Measurements from ENCODE around the gene C13orf46. TPM values are rescaled to one million over a fixed set of nuclear protein-coding genes. Genes with fewer than 3 reads are reported as not detected.

C13orf46 gene
- total RNA-seq, 1 donor from 2014 or later, result 0.69 TPM

DNA sequence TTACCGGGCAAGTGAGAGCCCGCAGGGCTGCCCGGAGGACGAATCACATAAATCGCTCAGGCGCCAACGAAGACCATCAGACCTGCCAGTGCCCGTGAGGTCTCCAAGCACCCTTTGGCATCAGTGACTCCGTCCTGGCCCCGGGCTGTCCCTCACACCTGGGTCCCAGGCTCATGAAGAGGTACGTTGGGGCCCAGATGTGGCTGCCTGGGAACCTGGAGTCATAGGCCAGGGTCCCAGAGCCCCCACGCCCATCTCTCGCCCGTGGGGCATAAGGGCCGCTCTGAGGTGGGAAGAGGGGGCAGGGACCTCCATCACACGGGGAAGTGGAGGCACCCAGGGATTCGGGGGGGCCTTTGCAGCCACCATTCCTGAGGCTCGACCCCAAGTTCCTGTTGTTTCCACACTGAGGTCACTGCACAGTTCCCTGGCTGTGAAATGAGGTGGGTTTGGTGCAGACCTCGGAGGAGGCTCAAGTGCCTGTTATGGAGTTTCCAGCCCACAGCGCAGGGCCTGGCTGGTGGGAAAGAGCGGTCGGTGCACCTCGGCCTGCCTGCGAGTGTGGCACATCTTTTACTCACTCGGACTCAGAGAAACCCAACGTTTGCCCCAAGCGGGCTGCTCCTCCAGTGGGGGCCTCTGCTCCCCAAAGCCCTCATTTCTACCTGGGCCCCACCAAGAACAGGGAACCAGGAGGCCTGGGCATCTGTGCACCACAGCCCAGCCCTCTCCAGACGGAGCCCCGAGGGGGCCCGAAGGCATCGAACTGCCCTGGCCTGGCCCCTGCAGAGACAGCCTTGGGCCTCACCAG is 35.9 kb upstream of the C13orf46 start:
- ChIA-PET CTCF (no interaction called here), POLR2A (no interaction called here)
- no peak for ATAC-seq (ENCODE audit: low read depth)
- intact Hi-C loops (cut with micrococcal nuclease), result no loop called here
- Mint-ChIP-seq H3K4me1 (no peaks in the 10 kb centered on the region), H3K9me3 (no peaks in the 10 kb centered on the region), H3K27me3 (no peaks in the 10 kb centered on the region), H3K27ac (no peak overlapping the region), H3K4me3 (no peak overlapping the region), H3K36me3 (ENCODE audit: low read depth) (peaks cover 21% of the 10 kb centered on the region)
- DNase-seq, result no peak
- TF ChIP-seq, protein P1, sequence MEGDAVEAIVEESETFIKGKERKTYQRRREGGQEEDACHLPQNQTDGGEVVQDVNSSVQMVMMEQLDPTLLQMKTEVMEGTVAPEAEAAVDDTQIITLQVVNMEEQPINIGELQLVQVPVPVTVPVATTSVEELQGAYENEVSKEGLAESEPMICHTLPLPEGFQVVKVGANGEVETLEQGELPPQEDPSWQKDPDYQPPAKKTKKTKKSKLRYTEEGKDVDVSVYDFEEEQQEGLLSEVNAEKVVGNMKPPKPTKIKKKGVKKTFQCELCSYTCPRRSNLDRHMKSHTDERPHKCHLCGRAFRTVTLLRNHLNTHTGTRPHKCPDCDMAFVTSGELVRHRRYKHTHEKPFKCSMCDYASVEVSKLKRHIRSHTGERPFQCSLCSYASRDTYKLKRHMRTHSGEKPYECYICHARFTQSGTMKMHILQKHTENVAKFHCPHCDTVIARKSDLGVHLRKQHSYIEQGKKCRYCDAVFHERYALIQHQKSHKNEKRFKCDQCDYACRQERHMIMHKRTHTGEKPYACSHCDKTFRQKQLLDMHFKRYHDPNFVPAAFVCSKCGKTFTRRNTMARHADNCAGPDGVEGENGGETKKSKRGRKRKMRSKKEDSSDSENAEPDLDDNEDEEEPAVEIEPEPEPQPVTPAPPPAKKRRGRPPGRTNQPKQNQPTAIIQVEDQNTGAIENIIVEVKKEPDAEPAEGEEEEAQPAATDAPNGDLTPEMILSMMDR (IDR thresholded peaks at IDR 0.05), result no peak

DNA sequence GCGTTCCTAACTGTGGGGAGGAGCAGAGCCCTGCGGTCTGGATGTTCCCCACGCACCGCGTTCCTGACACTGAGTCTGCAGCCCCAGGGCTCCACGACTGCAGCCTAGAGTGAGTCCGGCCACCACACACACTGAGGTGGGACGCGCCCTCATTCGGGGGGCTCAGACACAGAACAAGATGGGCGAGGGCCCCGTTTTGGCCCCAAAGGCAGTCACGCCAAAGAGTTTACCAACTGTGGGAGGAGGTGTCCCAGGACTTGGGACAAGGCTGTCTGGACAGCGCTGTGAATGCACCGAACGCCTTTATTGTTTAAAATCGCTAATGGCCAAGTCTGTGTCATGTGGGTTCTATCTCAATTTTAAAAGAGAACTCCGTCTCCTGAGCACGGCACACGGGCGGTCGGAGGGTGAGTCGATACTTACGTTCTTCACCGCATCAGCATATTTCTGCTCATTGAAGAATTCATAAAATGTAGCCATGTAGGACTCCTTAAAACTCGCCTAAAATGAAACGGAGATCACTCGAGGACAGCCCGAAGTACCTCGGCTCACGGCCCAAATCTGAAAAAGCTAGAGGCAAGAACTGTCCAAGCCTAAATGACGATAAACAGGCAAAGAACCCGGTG is 35.2 kb upstream of the C13orf46 start:
- intact Hi-C loops (cut with micrococcal nuclease), result no loop called here
- ChIA-PET CTCF (no interaction called here), POLR2A (no interaction called here)
- no peaks in the 10 kb centered on the region for H3K27me3 Mint-ChIP-seq
- ATAC-seq (ENCODE audit: low read depth), result no peak
- TF ChIP-seq, protein P1 (IDR thresholded peaks at IDR 0.05), result no peak
- no peaks in the 10 kb centered on the region for H3K9me3 Mint-ChIP-seq
- no peak overlapping the region for H3K4me3 Mint-ChIP-seq
- H3K27ac Mint-ChIP-seq, result no peak overlapping the region
- H3K4me1 Mint-ChIP-seq, result no peaks in the 10 kb centered on the region
- H3K36me3 Mint-ChIP-seq (ENCODE audit: low read depth), result peaks cover 26% of the 10 kb centered on the region
- peak; percentile 1 for DNase-seq

DNA sequence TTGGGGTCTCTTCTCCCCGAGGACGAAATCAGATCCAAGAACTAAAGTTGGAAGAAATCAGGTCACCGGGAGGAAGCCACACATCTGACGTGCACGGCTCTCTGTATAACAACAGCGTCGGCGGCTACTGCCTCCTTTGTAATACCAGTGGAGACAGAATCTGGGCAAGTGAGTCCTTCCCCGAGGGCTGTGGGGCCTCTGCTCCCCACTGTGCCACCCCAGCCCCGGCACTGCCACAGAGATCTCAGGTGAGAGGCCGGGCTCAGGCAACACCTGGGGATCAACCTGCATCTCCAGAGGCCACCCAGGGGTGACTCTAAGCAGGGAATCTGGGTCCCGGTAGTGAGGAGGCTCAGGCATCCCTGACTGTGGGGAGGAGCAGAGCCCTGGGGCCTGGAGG is 33.7 kb upstream of the C13orf46 start:
- ATAC-seq (ENCODE audit: low read depth), result no peak
- TF ChIP-seq, protein P1 (IDR thresholded peaks at IDR 0.05), result no peak
- POLR2A ChIA-PET, result no interaction called here
- no peaks in the 10 kb centered on the region for H3K4me1 Mint-ChIP-seq
- peak; percentile 4 for DNase-seq
- H3K27me3 Mint-ChIP-seq, result no peaks in the 10 kb centered on the region
- no peak overlapping the region for H3K4me3 Mint-ChIP-seq
- intact Hi-C loops (cut with micrococcal nuclease), result no loop called here
- H3K36me3 Mint-ChIP-seq (ENCODE audit: low read depth), result peaks cover 29% of the 10 kb centered on the region
- no peak overlapping the region for H3K27ac Mint-ChIP-seq
- no peaks in the 10 kb centered on the region for H3K9me3 Mint-ChIP-seq
- CTCF ChIA-PET, result no interaction called here

DNA sequence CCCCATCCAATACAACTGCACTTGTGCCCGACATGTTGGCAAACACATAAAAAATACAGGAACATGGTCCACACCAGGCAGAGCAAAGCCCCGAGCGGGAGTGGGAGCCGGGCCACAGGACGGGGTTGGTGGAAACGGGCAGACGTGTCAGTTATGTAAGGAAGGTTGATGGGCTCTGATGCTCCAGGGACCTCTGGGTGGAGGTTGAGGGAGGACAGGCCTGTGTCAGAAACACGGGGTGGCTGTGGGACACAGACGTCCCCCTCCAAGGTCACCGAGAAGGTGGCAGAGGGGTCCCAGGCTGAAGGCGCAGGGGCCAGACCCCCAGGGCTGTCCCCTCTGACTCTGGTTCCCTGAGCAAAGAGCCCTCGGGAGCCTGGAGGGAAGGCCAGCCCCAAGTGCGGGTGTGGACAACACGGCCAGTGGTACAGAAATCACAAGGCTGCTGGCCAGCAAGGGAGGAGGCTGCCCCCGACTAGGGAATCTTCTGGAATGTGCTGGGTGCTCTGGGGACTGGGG is 31.4 kb upstream of the C13orf46 start:
- Mint-ChIP-seq H3K4me1 (no peaks in the 10 kb centered on the region), H3K36me3 (ENCODE audit: low read depth) (peaks cover 39% of the 10 kb centered on the region), H3K4me3 (no peak overlapping the region), H3K27ac (no peak overlapping the region), H3K27me3 (no peaks in the 10 kb centered on the region), H3K9me3 (no peaks in the 10 kb centered on the region)
- ATAC-seq (ENCODE audit: low read depth), result no peak
- DNase-seq, result peak; percentile 11
- CTCF ChIA-PET, result no interaction called here
- POLR2A ChIA-PET, result no interaction called here
- TF ChIP-seq, protein P1 (IDR thresholded peaks at IDR 0.05), result no peak
- intact Hi-C loops (cut with micrococcal nuclease), result no loop called here

DNA sequence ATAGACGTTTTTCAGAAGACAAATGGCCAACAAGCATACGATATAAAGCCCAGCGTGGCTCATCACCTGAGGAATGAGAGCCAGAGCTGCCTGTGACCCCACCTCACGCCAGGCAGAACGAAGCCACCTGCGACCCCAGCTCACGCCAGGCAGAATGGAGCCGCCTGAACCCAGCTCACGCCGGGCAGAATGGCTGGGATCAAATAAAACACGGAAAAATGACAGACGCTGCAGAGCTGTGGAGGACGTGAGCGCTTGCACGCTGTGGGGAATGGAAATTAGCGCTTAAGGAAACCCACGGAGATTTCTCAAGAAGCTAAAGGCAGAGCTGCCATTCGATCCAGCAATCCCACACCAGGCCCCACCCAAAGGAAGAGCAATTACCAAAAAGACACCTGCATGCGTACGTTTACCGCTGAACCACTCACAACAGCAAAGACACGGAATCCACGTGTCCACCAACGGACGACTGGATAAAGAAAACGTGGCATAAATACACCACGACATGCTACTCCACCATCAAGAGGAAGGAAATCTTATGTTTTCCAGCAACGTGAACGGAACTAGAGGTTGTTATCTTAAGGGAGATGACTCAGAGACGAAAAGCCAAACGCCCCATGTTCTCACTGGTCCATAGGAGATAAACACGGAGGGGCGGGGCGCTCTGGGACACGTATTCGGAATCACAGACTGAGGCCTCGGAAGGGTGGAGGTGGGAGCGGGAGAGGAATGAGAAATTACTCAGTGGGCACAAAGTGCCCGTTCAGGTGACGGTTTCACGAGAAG is 30.7 kb upstream of the C13orf46 start:
- no peak overlapping the region for H3K4me3 Mint-ChIP-seq
- H3K27ac Mint-ChIP-seq, result no peak overlapping the region
- H3K9me3 Mint-ChIP-seq, result no peaks in the 10 kb centered on the region
- H3K36me3 Mint-ChIP-seq (ENCODE audit: low read depth), result peaks cover 35% of the 10 kb centered on the region
- intact Hi-C loops (cut with micrococcal nuclease), result no loop called here
- no peaks in the 10 kb centered on the region for H3K4me1 Mint-ChIP-seq
- H3K27me3 Mint-ChIP-seq, result no peaks in the 10 kb centered on the region
- TF ChIP-seq, protein P1 (IDR thresholded peaks at IDR 0.05), result no peak
- ATAC-seq (ENCODE audit: low read depth) (no peak), DNase-seq (peak; percentile 9)
- POLR2A ChIA-PET, result interaction anchor here (0.9 kb wide), 1 partner anchor 52 kb away, joined by 3 read pairs; no protein-coding TSS in a partner anchor
- CTCF ChIA-PET, result no interaction called here

All from activated B cell treated with CpG ODN at 0.5 μM for 24 hours (primary cell).